Kidney (tissue), 14 donors: ENCODE data around the gene FKBP2. TPM values are rescaled to one million over a fixed set of nuclear protein-coding genes. Genes with fewer than 3 reads are reported as not detected.

Experiments
- DNase-seq, 5 donors: peaks; one replicate each; pipeline ENCODE4 v3.0.0-alpha.2; 2013 to 2020
- FAIRE-seq: peaks from 2 replicates; lab custom pipeline; 2012; peaks lifted over from hg19 to GRCh38; lab: Jason Lieb, UNC
- H3K27ac ChIP-seq, 2 donors: one replicate each; pipeline ENCODE4 v1.7.0; 2013; ENCODE audit warnings: low read depth in 2 of 2, low read length in 2 of 2, inconsistent platforms in 1 of 2
- H3K27me3 ChIP-seq: one replicate; pipeline ENCODE4 v1.7.1; 2013; ENCODE audit warnings: low read length, inconsistent platforms; ENCODE audit not compliant: control insufficient read depth, insufficient read depth
- H3K36me3 ChIP-seq, 3 donors: one replicate each; pipeline versions ENCODE4 v1.7.0 to v1.7.1; 2013; ENCODE audit warnings: low read length in 3 of 3, control low read depth in 1 of 3, inconsistent platforms in 1 of 3; ENCODE audit not compliant: insufficient read depth in 3 of 3, control insufficient read depth in 2 of 3
- H3K4me1 ChIP-seq, 3 donors: one replicate each; pipeline versions ENCODE4 v1.7.0 to v1.7.1; 2013; ENCODE audit warnings: low read length in 3 of 3, inconsistent platforms in 1 of 3, low read depth in 1 of 3; ENCODE audit not compliant: control insufficient read depth in 2 of 3, insufficient read depth in 2 of 3
- H3K4me3 ChIP-seq, 3 donors: one replicate each; pipeline versions ENCODE4 v1.7.0 to v1.8.1; 2013; ENCODE audit warnings: low read length in 3 of 3, control low read depth in 1 of 3, inconsistent platforms in 1 of 3
- H3K9ac ChIP-seq, 3 donors: one replicate each; pipeline versions ENCODE4 v1.7.0 to v1.7.1; 2013; ENCODE audit warnings: low read length in 3 of 3, control low read depth in 1 of 3, inconsistent platforms in 1 of 3
- H3K9me3 ChIP-seq, 3 donors: one replicate each; pipeline versions ENCODE4 v1.7.0 to v1.7.1; 2013; ENCODE audit warnings: low read length in 3 of 3, control low read depth in 1 of 3, inconsistent platforms in 1 of 3; ENCODE audit not compliant: control insufficient read depth in 2 of 3, insufficient read depth in 1 of 3
- intact Hi-C: fragments of 100-400 bp; cut with DNase I; formaldehyde crosslinking; loops from one replicate; pipeline ENCODE4 v1.11.1; 2022
- polyA plus RNA-seq: library from polyadenylated mRNA; stranded (reverse); fragments of 350-450 nt; fragmentation: Illumina TruSeq; extraction: RNeasy Lipid Tissue Mini Kit (QIAGEN cat#74804); gene quantifications from one replicate; pipeline ENCODE4 v1.2.3, GENCODE V29; 2014; ENCODE audit warnings: low read depth, low replicate concordance; ENCODE audit not compliant: insufficient read depth
- total RNA-seq: library from RNA; stranded (reverse); fragmentation: NEBNext Ultra II Directional; extraction: Animal tissue kit (Norgen Biotek cat#: 25700); gene quantifications from one replicate; pipeline ENCODE4 v1.2.1, GENCODE V29; 2021
- TF ChIP-seq, protein P1 (sequence below): IDR thresholded peaks from 3 replicates; pipeline ENCODE4 v1.5.1; 2012; ENCODE audit warnings: mild to moderate bottlenecking, moderate library complexity, borderline replicate concordance; ENCODE audit not compliant: insufficient read depth; ENCODE audit errors: extremely low read depth
- donor health status: control.
- donor health status: control.
- donor health status: control.
- donor health status: control.
- donor health status: control.
- donor health status: DM: yes; HTN: yes; CAD: no.
- donor health status: Normal renal cell carcinoma (clear cell type).

FKBP2 gene
- total and polyA plus RNA-seq, 2 donors from 2014 or later: 76.0 to 411 TPM

DNA sequence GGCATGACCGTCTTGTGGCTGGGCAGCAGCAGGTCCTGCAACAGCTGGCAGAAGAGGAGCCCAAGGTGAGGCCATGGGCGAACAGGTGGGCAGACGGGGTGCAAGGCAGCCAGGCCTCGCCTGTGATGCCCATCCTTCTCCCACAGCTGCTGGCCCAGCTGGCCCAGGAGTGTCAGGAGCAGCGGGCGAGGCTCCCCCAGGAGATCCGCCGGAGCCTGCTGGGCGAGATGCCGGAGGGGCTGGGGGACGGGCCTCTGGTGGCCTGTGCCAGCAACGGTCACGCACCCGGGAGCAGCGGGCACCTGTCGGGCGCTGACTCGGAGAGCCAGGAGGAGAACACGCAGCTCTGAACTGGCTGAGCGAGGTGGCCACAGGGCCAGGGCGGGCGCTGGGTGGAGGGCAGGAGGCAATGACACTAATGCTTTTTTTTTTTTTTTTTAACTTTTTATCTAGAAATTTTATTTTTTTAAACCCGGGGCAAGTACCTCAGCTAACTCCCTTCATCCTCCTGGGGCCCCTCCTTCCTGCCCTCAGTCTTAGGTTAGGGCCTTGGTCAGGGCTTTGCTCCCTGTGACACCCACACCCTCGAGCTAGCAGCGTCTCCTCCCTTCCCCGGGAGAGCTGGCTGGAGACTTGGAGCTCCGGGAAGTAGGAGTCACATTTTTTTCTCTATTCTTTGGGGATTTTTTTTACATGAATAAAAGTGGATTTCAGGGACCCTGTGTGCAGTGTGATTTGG is 26.5 kb downstream of the FKBP2 start:
- H3K9me3 ChIP-seq: no peaks in the 10 kb centered on the region
- FAIRE-seq: no peak
- TF ChIP-seq, protein P1, sequence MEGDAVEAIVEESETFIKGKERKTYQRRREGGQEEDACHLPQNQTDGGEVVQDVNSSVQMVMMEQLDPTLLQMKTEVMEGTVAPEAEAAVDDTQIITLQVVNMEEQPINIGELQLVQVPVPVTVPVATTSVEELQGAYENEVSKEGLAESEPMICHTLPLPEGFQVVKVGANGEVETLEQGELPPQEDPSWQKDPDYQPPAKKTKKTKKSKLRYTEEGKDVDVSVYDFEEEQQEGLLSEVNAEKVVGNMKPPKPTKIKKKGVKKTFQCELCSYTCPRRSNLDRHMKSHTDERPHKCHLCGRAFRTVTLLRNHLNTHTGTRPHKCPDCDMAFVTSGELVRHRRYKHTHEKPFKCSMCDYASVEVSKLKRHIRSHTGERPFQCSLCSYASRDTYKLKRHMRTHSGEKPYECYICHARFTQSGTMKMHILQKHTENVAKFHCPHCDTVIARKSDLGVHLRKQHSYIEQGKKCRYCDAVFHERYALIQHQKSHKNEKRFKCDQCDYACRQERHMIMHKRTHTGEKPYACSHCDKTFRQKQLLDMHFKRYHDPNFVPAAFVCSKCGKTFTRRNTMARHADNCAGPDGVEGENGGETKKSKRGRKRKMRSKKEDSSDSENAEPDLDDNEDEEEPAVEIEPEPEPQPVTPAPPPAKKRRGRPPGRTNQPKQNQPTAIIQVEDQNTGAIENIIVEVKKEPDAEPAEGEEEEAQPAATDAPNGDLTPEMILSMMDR: no peak
- H3K36me3 ChIP-seq: peaks cover 0 to 4% (median 0%) of the 10 kb centered on the region in 3 donors
- H3K4me1 ChIP-seq: peaks cover 0 to 18% (median 9%) of the 10 kb centered on the region in 3 donors
- no peak overlapping the region for H3K4me3 ChIP-seq
- intact Hi-C loops: no loop called here
- peak in 1 of 5 donors; percentile 62 for DNase-seq
- no peak overlapping the region for H3K9ac ChIP-seq
- H3K27ac ChIP-seq: peak overlapping the region; percentile 82 to 91
- H3K27me3 ChIP-seq: no peaks in the 10 kb centered on the region

DNA sequence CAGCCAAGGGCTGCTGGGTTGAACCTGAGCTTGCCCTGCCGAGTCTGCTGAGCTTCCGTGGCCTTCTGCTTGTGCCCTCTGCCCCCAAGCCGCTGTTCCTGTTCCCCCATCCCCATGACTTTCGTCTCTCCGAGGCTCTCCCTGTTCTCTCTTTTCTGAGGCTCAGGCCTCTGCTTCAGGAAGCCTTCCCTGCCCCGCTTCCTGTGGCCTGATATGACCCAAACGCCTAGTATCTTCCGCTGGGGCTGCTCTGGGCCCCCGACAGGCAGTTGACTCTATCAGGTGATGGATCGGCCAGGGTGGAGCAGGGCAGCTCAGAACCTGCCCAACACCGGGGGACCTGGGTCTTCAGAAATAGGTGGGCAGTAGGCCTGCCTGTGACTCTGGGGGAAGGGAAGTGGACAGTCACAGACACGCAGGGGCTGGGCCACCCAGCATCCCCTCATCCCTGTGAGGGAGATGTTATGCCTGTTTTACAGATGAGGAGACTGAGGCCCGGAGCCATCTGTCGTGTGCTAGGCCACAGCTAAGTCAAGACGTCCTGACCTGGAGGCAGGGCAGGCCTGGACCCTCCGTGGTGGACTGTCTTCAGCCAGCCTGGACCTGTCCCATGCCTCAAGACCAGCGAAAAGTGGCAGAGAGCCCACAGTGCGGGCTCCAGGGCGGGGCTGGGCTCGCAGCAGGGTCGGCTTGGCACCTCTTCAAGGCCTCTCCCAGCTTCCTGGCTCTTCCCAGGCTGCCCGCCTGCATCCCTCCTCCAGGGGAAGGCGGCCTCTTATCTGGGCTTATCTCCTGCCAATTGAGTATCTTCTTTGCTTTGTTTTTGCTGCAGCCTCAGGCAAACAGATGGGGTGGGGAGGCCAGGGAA is 27.4 kb downstream of the FKBP2 start:
- peak overlapping the region in 2 of 3 donors; percentile 43 to 86 for H3K9ac ChIP-seq
- FAIRE-seq: no peak

DNA sequence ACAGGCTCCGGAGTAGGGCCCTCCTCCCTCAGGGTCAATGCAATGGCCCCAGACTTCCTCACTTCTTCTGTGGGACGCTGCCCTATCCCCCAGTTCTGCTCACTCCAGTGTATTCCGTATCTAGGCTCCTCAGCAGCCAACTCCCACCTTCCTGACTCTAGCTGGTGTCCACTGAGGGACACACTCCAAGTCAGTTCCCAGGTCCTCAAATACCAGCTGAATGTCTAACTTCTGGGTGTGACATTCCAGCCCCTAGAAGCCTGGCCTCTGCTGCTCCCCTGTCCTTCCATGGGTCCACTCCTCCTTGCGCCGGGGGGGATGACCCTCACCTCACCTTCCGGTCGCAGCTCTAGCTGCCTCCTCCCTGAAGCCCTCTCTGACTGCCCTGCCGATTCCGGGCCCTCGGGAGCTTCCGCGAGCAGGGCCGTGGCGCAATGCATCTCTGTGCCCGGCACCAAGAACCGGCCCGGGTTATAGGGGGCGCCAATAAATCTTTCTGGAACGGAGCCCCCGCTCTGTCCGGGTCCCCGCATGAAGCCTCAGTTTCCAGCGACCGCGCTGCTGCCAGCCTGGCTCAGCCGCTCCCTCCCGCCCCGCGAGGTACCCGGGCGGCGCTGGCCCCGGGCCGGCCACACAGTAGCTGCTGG is 28.1 kb downstream of the FKBP2 start:
- Histone ChIP-seq H3K4me1 (peaks cover 0 to 18% (median 9%) of the 10 kb centered on the region in 3 donors), H3K9ac (peak overlapping the region; percentile 15 to 86 (median 62)), H3K36me3 (peaks cover 0 to 6% (median 0%) of the 10 kb centered on the region in 3 donors), H3K27me3 (no peaks in the 10 kb centered on the region), H3K4me3 (peak overlapping the region; percentile 43 to 100 (median 51)), H3K9me3 (no peaks in the 10 kb centered on the region), H3K27ac (peak overlapping the region; percentile 82 to 91)
- TF ChIP-seq, protein P1: no peak
- DNase-seq (peak in 4 of 5 donors; percentile 52 to 91 (median 70)), FAIRE-seq (no peak)
- intact Hi-C loops: no loop called here

More for the DNA sequence above, 27.4 kb downstream of the FKBP2 start:
- no peaks in the 10 kb centered on the region for H3K9me3 ChIP-seq
- no peaks in the 10 kb centered on the region for H3K27me3 ChIP-seq
- H3K4me3 ChIP-seq: peak overlapping the region in 2 of 3 donors; percentile 43 to 100
- H3K4me1 ChIP-seq: peaks cover 0 to 18% (median 9%) of the 10 kb centered on the region in 3 donors
- H3K27ac ChIP-seq: peak overlapping the region; percentile 82 to 91
- H3K36me3 ChIP-seq: peaks cover 0 to 6% (median 0%) of the 10 kb centered on the region in 3 donors
- peak in 2 of 5 donors; percentile 82 to 92 for DNase-seq
- TF ChIP-seq, protein P1: no peak
- intact Hi-C loops: no loop called here
